NCI-H1048 (cell line): ENCODE results near the gene CD300LF.

Experiments used
- DNase-seq: peaks from one replicate; lab custom pipeline; 2025; lab: John Stamatoyannopoulos, UW

Gene CD300LF

GRCh38 chr17:74712756-74713155 is at the start of gene CD300LF:
Gene CD300LF, minus strand, starts transcription at chr17:74712923. Its CDS starts 57 bp downstream, at chr17:74712866.
- no peak for DNase-seq

DNA sequence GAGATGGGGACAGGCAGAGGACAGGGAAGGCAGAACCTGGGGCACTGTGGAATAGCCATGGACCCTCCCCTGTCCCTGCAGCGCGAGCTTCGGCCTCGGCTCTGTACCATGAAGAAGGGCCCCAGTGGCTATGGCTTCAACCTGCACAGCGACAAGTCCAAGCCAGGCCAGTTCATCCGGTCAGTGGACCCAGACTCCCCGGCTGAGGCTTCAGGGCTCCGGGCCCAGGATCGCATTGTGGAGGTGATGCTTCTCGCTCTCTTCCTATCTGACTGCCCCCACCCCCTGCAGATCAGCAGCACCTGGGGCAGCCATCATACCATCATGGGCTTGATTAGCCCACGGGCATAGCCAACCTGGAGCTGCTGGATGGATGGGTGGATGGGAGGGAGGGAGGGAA is 49.2 kb upstream of the CD300LF start:
- DNase-seq: no peak

DNA sequence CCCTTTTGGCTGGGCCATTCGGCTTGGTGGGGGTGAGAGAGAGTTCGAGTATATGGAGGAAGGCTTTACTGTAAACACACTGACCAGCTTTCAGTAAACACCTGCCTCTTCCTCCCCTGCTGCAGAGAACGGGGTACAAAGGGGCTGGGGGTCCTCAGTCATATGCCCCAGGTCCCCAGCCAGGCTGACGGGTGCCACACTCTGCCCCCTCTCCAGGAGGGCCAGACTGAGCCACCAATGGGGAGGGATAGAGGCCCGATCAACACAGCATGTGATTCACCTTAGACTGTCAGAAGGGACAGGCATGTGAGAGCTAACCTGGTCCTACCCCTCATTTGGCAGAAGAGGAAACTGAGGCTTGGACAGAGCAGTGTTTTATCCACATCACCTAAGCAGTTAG is 48.7 kb upstream of the CD300LF start:
- DNase-seq: no peak

DNA sequence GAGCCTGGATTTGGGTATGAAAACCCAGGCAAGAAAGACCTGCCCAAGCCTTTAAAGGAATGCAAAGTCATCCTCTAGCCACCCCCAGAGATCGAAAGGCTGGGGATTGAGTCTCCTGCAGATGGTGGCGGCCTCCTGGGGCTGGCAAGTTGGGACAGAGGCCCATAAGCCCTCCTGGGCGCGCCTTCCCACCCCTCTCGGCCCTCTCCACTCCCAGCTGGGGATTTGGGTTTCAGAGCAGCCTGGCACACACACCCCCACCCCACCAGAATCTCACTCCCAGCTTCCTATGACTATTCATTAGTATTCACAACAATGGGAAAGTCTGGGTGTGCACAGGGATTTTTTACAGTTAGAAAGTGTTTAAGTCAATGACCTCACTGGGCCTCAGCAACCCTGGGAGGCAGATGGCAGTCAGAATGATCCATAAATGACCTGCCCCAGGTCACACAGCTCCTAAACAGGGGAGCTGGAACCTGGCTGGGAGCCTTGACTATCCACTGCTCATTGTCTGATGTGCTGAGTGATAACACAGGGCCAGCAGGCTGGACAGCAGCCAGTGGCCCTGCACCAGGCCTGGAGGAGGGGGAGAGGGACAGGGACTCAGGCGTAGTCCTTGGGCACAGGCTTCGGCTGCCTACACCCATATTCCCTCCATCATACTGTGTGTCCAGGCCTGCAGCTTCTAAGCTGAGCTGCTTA is 47.8 kb upstream of the CD300LF start:
- DNase-seq: no peak

DNA sequence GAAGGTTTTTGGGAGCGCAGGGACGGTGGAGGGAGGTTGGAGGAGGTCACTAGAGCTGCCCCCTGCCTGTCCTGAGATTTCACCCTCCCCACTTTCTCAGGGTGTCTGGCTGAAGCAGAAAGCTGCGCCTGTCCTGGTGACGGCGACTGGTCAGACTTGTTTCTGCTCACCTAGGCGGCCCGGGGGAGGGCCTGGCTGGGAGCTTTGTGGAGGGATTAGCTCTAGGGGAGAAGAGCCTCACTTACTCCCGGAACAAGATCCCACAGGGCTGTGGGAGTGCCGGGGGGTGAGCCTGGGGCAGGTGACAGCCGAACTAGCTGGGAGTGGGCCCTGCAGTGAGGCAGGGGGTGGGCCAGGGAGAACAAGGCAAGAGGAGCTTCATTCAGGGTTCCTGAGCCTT is 47.2 kb upstream of the CD300LF start:
- DNase-seq: no peak

DNA sequence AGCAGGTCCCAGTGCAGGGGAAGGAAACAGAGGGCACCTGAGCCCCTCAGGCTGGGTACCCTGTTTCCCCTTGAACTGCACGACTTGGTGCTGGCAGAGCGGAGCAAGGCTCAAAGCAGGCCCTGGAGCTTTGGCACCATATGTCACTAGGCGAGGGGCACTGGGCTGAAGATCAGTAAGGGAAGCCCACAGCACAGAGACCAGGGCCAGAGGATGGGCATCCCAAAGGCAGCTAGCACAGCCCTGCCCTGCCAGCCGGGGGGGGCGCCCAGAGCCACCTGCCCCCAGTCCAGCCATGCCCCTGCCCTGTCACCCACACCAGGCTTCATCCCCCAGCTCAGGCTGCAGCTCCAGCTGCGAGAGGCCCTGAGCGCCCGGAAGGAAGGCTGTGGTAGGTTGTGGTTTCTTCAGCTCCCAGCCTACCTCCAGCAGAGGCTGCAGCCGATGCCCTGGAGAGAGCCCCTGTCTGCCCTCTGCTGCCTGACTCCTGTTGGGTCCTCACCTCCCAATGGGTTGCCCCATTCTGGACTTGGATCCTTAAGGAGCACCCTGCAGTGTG is 46.6 kb upstream of the CD300LF start:
- DNase-seq: no peak

DNA sequence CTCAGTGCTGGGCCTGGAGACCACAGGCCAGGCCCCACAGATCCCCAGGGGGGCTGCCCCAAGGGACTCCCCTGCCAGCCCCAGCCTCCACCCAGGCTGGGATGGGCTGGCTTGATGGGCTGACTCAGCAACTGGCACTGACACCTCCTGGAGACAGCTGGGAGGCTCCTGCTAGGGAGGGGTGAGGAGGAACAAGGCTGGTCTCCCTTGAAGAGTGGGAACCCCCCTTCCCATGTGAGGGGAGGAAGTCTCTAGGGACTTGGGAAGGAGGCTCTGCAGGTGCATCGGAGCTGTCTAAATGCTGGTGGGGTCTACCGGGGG is 46.1 kb upstream of the CD300LF start:
- no peak for DNase-seq

- DNase-seq: no peak
Observed at GRCh38 chr17:74757931-74758847, 45.5 kb upstream of the CD300LF start.

- DNase-seq: no peak
Observed at GRCh38 chr17:74757502-74757901, 44.8 kb upstream of the CD300LF start.

- no peak for DNase-seq
Observed at GRCh38 chr17:74756891-74757290, 44.2 kb upstream of the CD300LF start.

GRCh38 chr17:74755533-74755932 is 42.8 kb upstream of the CD300LF start:
- DNase-seq: no peak

DNA sequence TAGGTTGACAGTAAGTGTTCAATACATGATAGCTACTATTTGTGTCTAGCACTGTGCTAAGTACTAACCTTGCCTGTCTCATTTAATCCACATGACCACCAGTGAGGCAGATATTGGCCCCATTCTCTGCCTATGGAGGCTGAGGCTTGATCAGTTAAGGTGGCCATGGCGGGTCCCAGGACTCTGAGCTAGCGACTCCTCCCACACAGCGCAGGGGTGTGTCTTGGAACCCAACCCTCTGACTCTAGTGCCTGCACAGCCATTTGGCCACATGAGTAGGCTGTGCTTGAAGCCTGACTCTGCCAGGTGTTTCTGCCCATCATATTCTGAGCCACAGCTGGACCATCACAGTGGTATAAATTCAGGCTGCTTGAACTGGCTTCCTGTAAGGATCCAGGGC is 42.1 kb upstream of the CD300LF start:
- DNase-seq: no peak

GRCh38 chr17:74752822-74753401 is 40.2 kb upstream of the CD300LF start:
- DNase-seq: no peak

- DNase-seq: no peak
Observed at GRCh38 chr17:74752415-74752814, 39.7 kb upstream of the CD300LF start.

DNA sequence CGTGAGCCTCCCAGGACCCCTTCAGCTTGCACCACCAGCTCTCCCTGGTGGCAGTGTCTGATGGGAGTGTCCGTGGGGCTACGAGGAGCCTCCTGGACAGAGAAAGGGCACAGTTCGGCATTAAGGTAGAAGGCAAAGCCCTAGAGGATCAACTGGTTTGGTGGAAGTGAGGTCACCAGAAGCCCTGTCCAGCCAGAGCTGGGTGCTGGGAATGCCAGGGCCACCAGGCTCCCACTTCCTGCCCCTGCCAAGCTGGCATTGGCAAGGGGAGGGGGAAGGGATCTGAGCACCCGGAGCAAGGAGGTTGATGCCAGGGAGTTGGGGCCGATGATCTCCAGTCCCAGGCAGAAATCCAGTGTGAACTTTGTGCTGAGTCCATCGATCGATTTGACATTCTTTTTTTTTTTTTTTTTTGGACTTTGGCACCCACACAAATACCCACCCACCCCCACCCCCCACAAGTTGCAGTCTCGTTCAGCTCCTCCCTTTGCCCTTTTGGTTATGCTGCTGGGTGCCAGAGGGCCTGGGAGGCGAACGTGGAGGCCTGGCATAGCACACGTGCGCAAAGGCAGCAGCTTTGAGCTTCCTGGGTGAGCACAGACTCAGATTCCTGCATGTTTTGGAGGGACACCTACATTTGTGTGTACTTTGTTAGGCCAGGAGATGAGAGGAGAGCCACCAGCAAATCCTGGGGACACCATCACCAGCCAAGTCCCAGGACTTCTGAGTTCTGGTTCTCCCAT is 37.8 kb upstream of the CD300LF start:
- no peak for DNase-seq

- DNase-seq: no peak
Observed at GRCh38 chr17:74750039-74750326, 37.3 kb upstream of the CD300LF start.

GRCh38 chr17:74749279-74750038 is 36.7 kb upstream of the CD300LF start:
- no peak for DNase-seq

DNA sequence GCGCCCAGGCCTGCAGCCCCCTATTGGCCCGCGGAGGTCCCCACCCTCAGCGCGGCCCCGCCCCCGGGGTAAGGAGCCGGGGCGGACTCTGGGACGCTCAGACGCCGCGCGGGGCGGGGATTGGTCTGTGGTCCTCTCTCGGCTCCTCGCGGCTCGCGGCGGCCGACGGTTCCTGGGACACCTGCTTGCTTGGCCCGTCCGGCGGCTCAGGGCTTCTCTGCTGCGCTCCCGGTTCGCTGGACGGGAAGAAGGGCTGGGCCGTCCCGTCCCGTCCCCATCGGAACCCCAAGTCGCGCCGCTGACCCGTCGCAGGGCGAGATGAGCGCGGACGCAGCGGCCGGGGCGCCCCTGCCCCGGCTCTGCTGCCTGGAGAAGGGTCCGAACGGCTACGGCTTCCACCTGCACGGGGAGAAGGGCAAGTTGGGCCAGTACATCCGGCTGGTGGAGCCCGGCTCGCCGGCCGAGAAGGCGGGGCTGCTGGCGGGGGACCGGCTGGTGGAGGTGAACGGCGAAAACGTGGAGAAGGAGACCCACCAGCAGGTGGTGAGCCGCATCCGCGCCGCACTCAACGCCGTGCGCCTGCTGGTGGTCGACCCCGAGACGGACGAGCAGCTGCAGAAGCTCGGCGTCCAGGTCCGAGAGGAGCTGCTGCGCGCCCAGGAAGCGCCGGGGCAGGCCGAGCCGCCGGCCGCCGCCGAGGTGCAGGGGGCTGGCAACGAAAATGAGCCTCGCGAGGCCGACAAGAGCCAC is 36.0 kb upstream of the CD300LF start, which contains the start of gene NHERF1:
Gene NHERF1 (plus strand): TSS at position 100 of the 750 bp plus-strand sequence. CDS start 219 bp downstream, at position 319.
- peak; percentile 73 for DNase-seq

DNA sequence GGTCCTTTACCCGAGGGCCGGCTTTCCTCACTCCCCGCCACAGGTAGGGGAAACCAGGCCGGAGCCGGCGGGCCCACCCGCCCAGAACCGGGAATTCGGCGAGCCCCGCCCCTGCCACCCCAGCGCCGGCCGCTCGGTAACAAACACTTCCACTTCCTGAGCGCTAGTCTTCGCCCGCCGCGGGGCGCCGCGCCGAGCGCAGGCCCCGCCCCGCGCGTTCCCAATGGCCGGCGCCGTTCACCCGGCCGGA is 35.5 kb upstream of the CD300LF start:
- DNase-seq: no peak

DNA sequence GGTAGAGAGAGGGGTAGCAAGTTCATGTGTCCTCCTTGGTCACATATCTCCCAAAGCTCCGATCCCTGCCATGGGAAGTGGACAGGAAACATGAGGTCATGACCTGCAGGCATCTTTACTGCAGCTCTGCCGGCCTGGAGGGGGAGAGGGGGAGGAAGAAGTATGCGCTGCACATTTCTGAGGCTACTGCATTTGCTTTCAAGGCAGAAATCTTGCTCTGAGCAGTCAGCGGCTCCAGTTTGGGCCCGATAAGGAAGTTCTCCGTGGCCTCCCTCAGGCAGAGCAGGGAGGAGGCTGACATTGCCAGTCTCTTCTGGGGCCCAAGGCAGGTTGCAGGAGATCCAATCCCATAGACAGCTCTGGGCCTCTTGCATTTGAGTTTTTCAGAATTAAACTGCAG is 34.2 kb upstream of the CD300LF start:
- DNase-seq: no peak

DNA sequence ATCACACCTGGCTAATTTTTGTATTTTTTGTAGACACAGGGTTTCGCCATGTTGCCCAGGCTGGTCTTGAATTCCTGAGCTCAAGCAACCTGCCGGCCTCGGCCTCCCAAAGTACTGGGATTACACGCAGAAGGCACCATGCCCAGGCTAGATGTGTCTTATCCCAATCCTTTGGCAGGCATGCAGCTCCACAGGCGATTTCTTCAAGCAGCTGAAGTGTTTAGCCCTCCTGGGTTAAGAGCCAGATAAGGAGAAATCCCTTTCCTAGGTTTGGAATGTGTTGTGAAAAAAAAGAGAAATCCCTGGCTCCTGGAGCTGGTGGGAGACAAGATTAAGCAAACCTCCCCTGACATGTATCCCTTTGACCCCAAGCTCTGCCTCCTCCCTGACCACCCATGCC is 33.7 kb upstream of the CD300LF start:
- no peak for DNase-seq
